ENCODE measurements around the gene DENND2C.
A peak's percentile ranks its signal among the peaks of the same experiment; 100 is the strongest.
"Not testable (repeated sequence)": the region's sequence is repeated elsewhere in the genome, so short reads cannot be mapped to it uniquely, and the experiment has no call there.

DENND2C gene

GRCh38 chr1:114595602-114596001, 74.2 kb downstream of the DENND2C start:
- DNase-seq (ENCODE audit: low spot score): no peak

GRCh38 chr1:114594046-114594445, 75.8 kb downstream of the DENND2C start:
- no peak for DNase-seq (ENCODE audit: low spot score)

GRCh38 chr1:114589122-114589521, 80.7 kb downstream of the DENND2C start:
- DNase-seq (ENCODE audit: low spot score): no peak

- DNase-seq (ENCODE audit: low spot score): no peak
Measured at GRCh38 chr1:114588196-114588689, 81.6 kb downstream of the DENND2C start.

GRCh38 chr1:114587203-114587991, 82.5 kb downstream of the DENND2C start:
- no peak for DNase-seq (ENCODE audit: low spot score)

- no peak for DNase-seq (ENCODE audit: low spot score)
Measured at GRCh38 chr1:114586513-114587047, 83.3 kb downstream of the DENND2C start.

- no peak for DNase-seq (ENCODE audit: low spot score)
Measured at GRCh38 chr1:114585231-114585630, 84.6 kb downstream of the DENND2C start.

- peak; percentile 96 for DNase-seq (ENCODE audit: low spot score)
Measured at GRCh38 chr1:114581335-114582287, 88.2 kb downstream of the DENND2C start, which contains the start of gene BCAS2. BCAS2 (minus strand) TSS chr1:114581615; CDS start chr1:114581591, 24 bp downstream.

- DNase-seq (ENCODE audit: low spot score): no peak
Measured at GRCh38 chr1:114574365-114574764, 95.5 kb downstream of the DENND2C start.

- DNase-seq (ENCODE audit: low spot score): no peak
Measured at GRCh38 chr1:114564141-114564540, 105.7 kb downstream of the DENND2C start.

- DNase-seq (ENCODE audit: low spot score): not testable (repeated sequence)
Measured at GRCh38 chr1:114562978-114563510, 106.8 kb downstream of the DENND2C start.

- DNase-seq (ENCODE audit: low spot score): no peak
Measured at GRCh38 chr1:114561333-114561732, 108.5 kb downstream of the DENND2C start.

GRCh38 chr1:114559356-114559755, 110.5 kb downstream of the DENND2C start:
- DNase-seq (ENCODE audit: low spot score): no peak

- DNase-seq (ENCODE audit: low spot score): peak; percentile 39
Measured at GRCh38 chr1:114558544-114558943, 111.3 kb downstream of the DENND2C start.

- DNase-seq (ENCODE audit: low spot score): no peak
Measured at GRCh38 chr1:114554577-114554976, 115.3 kb downstream of the DENND2C start.

GRCh38 chr1:114552106-114552639, 117.7 kb downstream of the DENND2C start:
- no peak for DNase-seq (ENCODE audit: low spot score)

GRCh38 chr1:114551400-114551799, 118.4 kb downstream of the DENND2C start:
- no peak for DNase-seq (ENCODE audit: low spot score)

GRCh38 chr1:114550336-114550735, 119.5 kb downstream of the DENND2C start:
- DNase-seq (ENCODE audit: low spot score): no peak

- DNase-seq (ENCODE audit: low spot score): no peak
Measured at GRCh38 chr1:114549137-114549536, 120.7 kb downstream of the DENND2C start.

- DNase-seq (ENCODE audit: low spot score): no peak
Measured at GRCh38 chr1:114547076-114547475, 122.8 kb downstream of the DENND2C start.

GRCh38 chr1:114545796-114546195, 124.1 kb downstream of the DENND2C start:
- DNase-seq (ENCODE audit: low spot score): no peak

- DNase-seq (ENCODE audit: low spot score): no peak
Measured at GRCh38 chr1:114545315-114545714, 124.5 kb downstream of the DENND2C start.
